Smooth muscle cell (in vitro differentiated cells): ENCODE results near the gene MARVELD1. TPM values are rescaled to one million over a fixed set of nuclear protein-coding genes. Genes with fewer than 3 reads are reported as not detected.

Source experiments
- DNase-seq: peaks from one replicate; lab custom pipeline; 2025; ENCODE audit not compliant: unreplicated experiment; lab: John Stamatoyannopoulos, UW
- H2AFZ ChIP-seq: fragments of 200-600 bp; sonication (generic); 2 replicates; pipeline ENCODE4 v1.6.0; 2016; ENCODE audit warnings: antibody characterized with exemption, low read depth, mild to moderate bottlenecking
- H3F3A ChIP-seq: fragments of 200-600 bp; sonication (generic); 2 replicates; pipeline ENCODE4 v1.6.0; 2017; ENCODE audit warnings: antibody characterized with exemption, low read depth
- H3K27ac ChIP-seq: fragments of 200-600 bp; sonication (generic); 2 replicates; pipeline ENCODE4 v1.5.1; 2016; ENCODE audit warnings: low read depth, mild to moderate bottlenecking
- H3K27me3 ChIP-seq: fragments of 200-600 bp; sonication (generic); 2 replicates; pipeline ENCODE4 v1.6.1; 2016; ENCODE audit warnings: low read depth, mild to moderate bottlenecking
- H3K36me3 ChIP-seq: fragments of 200-600 bp; sonication (generic); 2 replicates; pipeline ENCODE4 v1.5.1; 2016; ENCODE audit warnings: low read depth
- H3K4me1 ChIP-seq: fragments of 200-600 bp; sonication (generic); 2 replicates; pipeline ENCODE4 v1.5.1; 2016; ENCODE audit warnings: low read depth
- H3K4me2 ChIP-seq: fragments of 200-600 bp; sonication (generic); 2 replicates; pipeline ENCODE4 v1.6.0; 2016; ENCODE audit warnings: mild to moderate bottlenecking
- H3K4me3 ChIP-seq: fragments of 200-600 bp; sonication (generic); 2 replicates; pipeline ENCODE4 v1.5.1; 2016; ENCODE audit warnings: mild to moderate bottlenecking
- H3K79me2 ChIP-seq: fragments of 200-600 bp; sonication (generic); 2 replicates; pipeline ENCODE4 v1.6.0; 2016; ENCODE audit warnings: low read depth, mild to moderate bottlenecking
- H3K9ac ChIP-seq: fragments of 200-600 bp; sonication (generic); 2 replicates; pipeline ENCODE4 v1.6.0; 2016; ENCODE audit warnings: low read depth
- H3K9me3 ChIP-seq: fragments of 200-600 bp; sonication (generic); replicated peaks from 2 replicates; pipeline ENCODE4 v1.5.1; 2016; ENCODE audit warnings: low read depth
- H4K20me1 ChIP-seq: fragments of 200-600 bp; sonication (generic); 2 replicates; pipeline ENCODE4 v1.6.0; 2016; ENCODE audit warnings: low read depth
- CTCF ChIP-seq: fragments of 200-600 bp; sonication (generic); IDR thresholded peaks from 2 replicates; pipeline ENCODE4 v1.5.1; 2017; ENCODE audit warnings: borderline replicate concordance, mild to moderate bottlenecking, antibody characterized with exemption; ENCODE audit not compliant: insufficient read depth, poor library complexity, severe bottlenecking
- WGBS: methylation state at CpG from one replicate; pipeline ENCODE4 v1.1.7; 2016; ENCODE audit warnings: low lambda C conversion rate; 5-methylcytosine and 5-hydroxymethylcytosine counted together
- polyA plus RNA-seq: library from polyadenylated mRNA; unstranded; fragments of >200 nt; fragmentation: Nextera tagmentation; extraction: Ambion mirVana; gene quantifications from 2 replicates; pipeline ENCODE4 v1.2.1, GENCODE V29; 2016
- total RNA-seq: library from RNA; depleted of rRNA; stranded (reverse); fragments of >200 nt; gene quantifications from 2 replicates; pipeline ENCODE4 v1.2.3, GENCODE V29; 2014

The MARVELD1 gene
- total and polyA plus RNA-seq, 2 experiments from 2014 or later: 46.3 to 132 TPM

- Histone ChIP-seq H3K9me3 (no peaks in the 10 kb centered on the region), H3K4me2 (peak overlapping the region; percentile 93), H3K36me3 (peaks cover 10% of the 10 kb centered on the region), H3K4me1 (peaks cover 8% of the 10 kb centered on the region), H3K79me2 (peaks cover 55% of the 10 kb centered on the region), H3K9ac (no peak overlapping the region), H4K20me1 (peaks cover 51% of the 10 kb centered on the region), H2AFZ (no peak overlapping the region), H3K27me3 (no peaks in the 10 kb centered on the region), H3F3A (no peaks in the 10 kb centered on the region), H3K27ac (no peak overlapping the region), H3K4me3 (no peak overlapping the region)
- no peak for DNase-seq
- no peak for TF ChIP-seq CTCF
- WGBS: 98% methylated on average over 4 of the region's 4 CpGs
These were observed 25.1 kb downstream of the MARVELD1 start for GRCh38 chr10:97738616-97739015.

GRCh38 chr10:97740613-97741012, 27.1 kb downstream of the MARVELD1 start:
- H3K9me3 ChIP-seq: no peaks in the 10 kb centered on the region
- peaks cover 61% of the 10 kb centered on the region for H3K79me2 ChIP-seq
- no peaks in the 10 kb centered on the region for H3K27me3 ChIP-seq
- peaks cover 8% of the 10 kb centered on the region for H3K4me1 ChIP-seq
- WGBS: 97% methylated on average over 2 of the region's 2 CpGs
- H3K9ac ChIP-seq: no peak overlapping the region
- no peaks in the 10 kb centered on the region for H3F3A ChIP-seq
- no peak overlapping the region for H3K4me3 ChIP-seq
- no peak overlapping the region for H2AFZ ChIP-seq
- DNase-seq: no peak
- H4K20me1 ChIP-seq: peaks cover 63% of the 10 kb centered on the region
- TF ChIP-seq CTCF: no peak
- H3K4me2 ChIP-seq: no peak overlapping the region
- H3K27ac ChIP-seq: no peak overlapping the region
- peaks cover 10% of the 10 kb centered on the region for H3K36me3 ChIP-seq

- peaks cover 68% of the 10 kb centered on the region for H4K20me1 ChIP-seq
- no peak overlapping the region for H3K4me3 ChIP-seq
- H3K9me3 ChIP-seq: no peaks in the 10 kb centered on the region
- TF ChIP-seq CTCF: no peak
- H2AFZ ChIP-seq: no peak overlapping the region
- DNase-seq: no peak
- 90% methylated on average over 10 of the region's 10 CpGs for WGBS
- no peaks in the 10 kb centered on the region for H3F3A ChIP-seq
- no peak overlapping the region for H3K4me2 ChIP-seq
- H3K79me2 ChIP-seq: peaks cover 54% of the 10 kb centered on the region
- H3K9ac ChIP-seq: no peak overlapping the region
- no peaks in the 10 kb centered on the region for H3K27me3 ChIP-seq
- no peak overlapping the region for H3K27ac ChIP-seq
- peaks cover 1% of the 10 kb centered on the region for H3K4me1 ChIP-seq
- peaks cover 10% of the 10 kb centered on the region for H3K36me3 ChIP-seq
These were observed 29.8 kb downstream of the MARVELD1 start for GRCh38 chr10:97743169-97743943.
